Measurements from ENCODE around the gene APOLD1. TPM values are rescaled to one million over a fixed set of nuclear protein-coding genes. Genes with fewer than 3 reads are reported as not detected.

The APOLD1 gene
- polyA plus RNA-seq, 3 donors, result 0.08 to 0.21 TPM; not detected in 1

GRCh38 chr12:12741660-12742059 lies 43.8 kb upstream of the APOLD1 start:
- Histone ChIP-seq H3K27ac (ENCODE audit: low read depth in 1 of 2, low read length in 2 of 2) (peak overlapping the region in 1 of 2 donors; percentile 47), H3K36me3 (replicated peaks in 1 of 2; ENCODE audit: control insufficient read depth in 1 of 2, insufficient read depth in 2 of 2, low read length in 2 of 2) (peaks cover 9 to 11% of the 10 kb centered on the region in 2 donors), H3K27me3 (ENCODE audit: control insufficient read depth in 2 of 2, insufficient read depth in 2 of 2, low read length in 2 of 2) (no peaks in the 10 kb centered on the region), H3K9me3 (replicated peaks in 1 of 2; ENCODE audit: control insufficient read depth in 1 of 2, insufficient read depth in 1 of 2, low read length in 2 of 2) (no peaks in the 10 kb centered on the region), H3K4me3 (replicated peaks in 1 of 3; ENCODE audit: low read depth in 2 of 3, low read length in 3 of 3) (no peak overlapping the region), H3K9ac (ENCODE audit: insufficient read depth, low read length, poor library complexity, severe bottlenecking) (no peak overlapping the region), H2AFZ (ENCODE audit: insufficient read depth, low read depth, low read length, poor library complexity, severe bottlenecking) (no peak overlapping the region), H3K79me2 (ENCODE audit: insufficient read depth, low read length) (peaks cover 73% of the 10 kb centered on the region), H4K20me1 (ENCODE audit: insufficient read depth, low read length) (no peaks in the 10 kb centered on the region), H3K4me1 (ENCODE audit: control insufficient read depth in 1 of 2, insufficient read depth in 2 of 2, low read length in 2 of 2) (peaks cover 4 to 5% of the 10 kb centered on the region in 2 donors), H3K4me2 (replicated peaks; ENCODE audit: extremely low read depth, low read length, poor library complexity, severe bottlenecking) (no peak overlapping the region)
- TF ChIP-seq CTCF (IDR thresholded peaks at IDR 0.05), result no peak
- intact Hi-C loops (cut with micrococcal nuclease), result no loop called here
- DNase-seq, result no peak
- H3K4me3 Mint-ChIP-seq, result no peak overlapping the region
- H3K27me3 Mint-ChIP-seq (ENCODE audit: low read depth in 3 of 3), result no peaks in the 10 kb centered on the region
- H3K27ac Mint-ChIP-seq, result no peak overlapping the region
- peaks cover 7 to 35% of the 10 kb centered on the region in 2 donors for H3K36me3 Mint-ChIP-seq
- WGBS (ENCODE audit: insufficient coverage), result 0% methylated on average over 1 of the region's 3 CpGs
- H3K9me3 Mint-ChIP-seq, result no peaks in the 10 kb centered on the region
- peaks cover 10% of the 10 kb centered on the region for H3K4me1 Mint-ChIP-seq

- peaks cover 59% of the 10 kb centered on the region for H3K79me2 ChIP-seq (ENCODE audit: insufficient read depth, low read length)
- intact Hi-C loops (cut with micrococcal nuclease), result no loop called here
- no peaks in the 10 kb centered on the region for H3K9me3 ChIP-seq (replicated peaks in 1 of 2; ENCODE audit: control insufficient read depth in 1 of 2, insufficient read depth in 1 of 2, low read length in 2 of 2)
- H2AFZ ChIP-seq (ENCODE audit: insufficient read depth, low read depth, low read length, poor library complexity, severe bottlenecking), result no peak overlapping the region
- no peaks in the 10 kb centered on the region for H4K20me1 ChIP-seq (ENCODE audit: insufficient read depth, low read length)
- no peak for TF ChIP-seq CTCF (IDR thresholded peaks at IDR 0.05)
- H3K36me3 ChIP-seq (replicated peaks in 1 of 2; ENCODE audit: control insufficient read depth in 1 of 2, insufficient read depth in 2 of 2, low read length in 2 of 2), result peaks cover 9 to 25% of the 10 kb centered on the region in 2 donors
- 100% methylated on average over 3 of the region's 8 CpGs for whole genome bisulfite sequencing (ENCODE audit: insufficient coverage)
- H3K27me3 ChIP-seq (ENCODE audit: control insufficient read depth in 2 of 2, insufficient read depth in 2 of 2, low read length in 2 of 2), result no peaks in the 10 kb centered on the region
- no peak overlapping the region for H3K27ac ChIP-seq (ENCODE audit: low read depth in 1 of 2, low read length in 2 of 2)
- Mint-ChIP-seq H3K9me3 (no peaks in the 10 kb centered on the region), H3K36me3 (peaks cover 13 to 47% of the 10 kb centered on the region in 2 donors), H3K4me3 (no peak overlapping the region), H3K27ac (peak overlapping the region in 6 of 7 donors; percentile 1 to 83 (median 35)), H3K27me3 (ENCODE audit: low read depth in 3 of 3) (no peaks in the 10 kb centered on the region), H3K4me1 (peaks cover 2% of the 10 kb centered on the region)
- H3K4me3 ChIP-seq (replicated peaks in 1 of 3; ENCODE audit: low read depth in 2 of 3, low read length in 3 of 3), result no peak overlapping the region
- no peak for DNase-seq
- no peaks in the 10 kb centered on the region for H3K4me1 ChIP-seq (ENCODE audit: control insufficient read depth in 1 of 2, insufficient read depth in 2 of 2, low read length in 2 of 2)
- H3K4me2 ChIP-seq (replicated peaks; ENCODE audit: extremely low read depth, low read length, poor library complexity, severe bottlenecking), result no peak overlapping the region
- H3K9ac ChIP-seq (ENCODE audit: insufficient read depth, low read length, poor library complexity, severe bottlenecking), result no peak overlapping the region
Measured at GRCh38 chr12:12744546-12745305, 40.7 kb upstream of the APOLD1 start.
